NCI-H82 treated with DMSO at 0.1 percent for 48 hours (cell line): Measurements from ENCODE around the gene FBXW4.
"Not testable (repeated sequence)": the region's sequence is repeated elsewhere in the genome, so short reads cannot be mapped to it uniquely, and the experiment has no call there.

Experiments used
- DNase-seq: peaks from one replicate; lab custom pipeline; 2025; ENCODE audit not compliant: unreplicated experiment; lab: John Stamatoyannopoulos, UW

FBXW4 gene

DNA sequence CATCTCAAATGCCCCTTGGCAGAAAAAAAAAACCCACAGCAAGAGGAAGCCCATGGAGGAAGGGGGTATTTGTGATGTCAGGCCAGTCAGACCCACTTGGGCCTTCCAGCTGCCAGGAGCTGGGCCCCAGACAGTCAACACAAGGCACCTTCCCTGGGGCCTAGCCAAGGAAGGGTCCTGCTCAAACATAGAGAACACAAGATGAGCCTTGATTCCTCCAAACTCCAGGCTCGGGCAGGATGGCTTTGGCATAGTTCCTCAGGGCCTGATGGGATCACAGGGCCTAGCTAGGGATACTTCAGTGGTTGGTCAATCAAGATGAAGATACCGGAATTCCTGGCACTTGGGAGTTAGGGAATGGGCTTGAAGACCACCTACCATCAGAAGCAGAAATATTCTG, 76.1 kb downstream of the FBXW4 start:
- DNase-seq: no peak

DNA sequence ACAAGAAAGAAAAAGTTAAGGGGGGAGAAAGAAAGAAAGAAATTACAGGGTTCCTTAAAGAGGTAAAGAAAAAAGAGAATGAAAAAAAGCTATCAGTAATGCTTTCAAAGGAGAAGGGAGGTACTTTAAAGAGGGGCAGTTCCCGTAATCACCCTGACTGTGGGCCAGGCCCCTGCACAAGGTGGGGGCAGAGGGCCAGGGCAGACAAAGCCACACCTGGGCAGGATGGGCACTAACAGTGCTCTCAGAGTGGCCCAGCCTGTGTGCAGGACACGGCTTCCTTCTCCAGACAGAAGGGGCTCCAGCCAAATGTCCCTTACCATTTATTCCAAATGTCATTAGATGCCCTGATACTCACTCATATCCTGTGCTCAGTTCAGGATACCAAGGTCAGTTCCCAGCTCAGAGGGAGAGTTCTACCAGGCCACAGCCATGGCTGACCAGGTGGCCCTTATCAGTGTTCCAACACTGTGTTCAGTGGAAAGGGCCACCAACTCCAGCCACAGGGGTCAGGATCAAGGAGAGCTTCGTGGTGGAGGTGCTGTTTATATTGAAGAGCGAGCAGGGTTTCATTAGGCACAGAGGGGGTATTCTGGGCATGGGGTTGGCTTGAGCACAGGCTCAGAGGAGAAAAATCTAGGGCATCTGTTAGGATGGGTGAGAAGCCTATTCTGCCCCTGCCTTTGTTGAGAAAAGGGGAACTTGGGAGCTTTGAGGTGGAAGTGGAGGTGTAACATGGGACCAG, 77.0 kb downstream of the FBXW4 start:
- DNase-seq: no peak

DNA sequence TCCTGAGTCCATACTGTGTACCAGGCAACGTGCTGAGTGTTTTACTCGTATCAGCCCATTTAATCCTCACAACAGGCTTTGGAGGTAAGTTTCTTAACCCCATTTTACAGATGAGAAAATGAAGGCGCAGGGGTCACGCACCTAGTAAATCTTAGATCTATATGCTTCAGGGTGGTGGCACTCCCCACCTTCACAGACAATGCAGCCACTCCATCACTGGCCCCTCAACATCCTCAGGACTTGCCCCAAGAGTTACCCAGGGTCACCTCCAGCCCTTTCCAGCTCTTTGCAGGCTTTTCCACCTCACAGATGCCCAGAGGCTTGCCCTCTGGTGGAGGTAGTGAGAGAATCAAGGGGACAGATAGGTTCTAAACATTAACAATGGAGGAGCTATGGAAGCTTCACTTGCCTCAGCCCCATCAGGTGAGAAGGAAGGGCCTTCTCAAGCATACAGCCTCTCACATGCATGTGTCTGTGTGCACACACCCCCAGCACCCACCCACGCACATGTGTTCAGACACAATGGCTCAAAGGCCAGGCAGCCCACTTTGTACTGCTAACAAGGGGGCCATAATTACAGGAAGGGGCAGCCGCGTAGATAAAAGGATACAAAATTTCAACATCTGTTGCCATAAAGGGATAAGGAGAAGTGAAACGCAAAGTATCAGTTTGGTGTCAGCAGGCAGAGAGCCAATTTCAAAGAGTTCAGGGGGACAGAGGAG, 77.7 kb downstream of the FBXW4 start:
- no peak for DNase-seq

DNA sequence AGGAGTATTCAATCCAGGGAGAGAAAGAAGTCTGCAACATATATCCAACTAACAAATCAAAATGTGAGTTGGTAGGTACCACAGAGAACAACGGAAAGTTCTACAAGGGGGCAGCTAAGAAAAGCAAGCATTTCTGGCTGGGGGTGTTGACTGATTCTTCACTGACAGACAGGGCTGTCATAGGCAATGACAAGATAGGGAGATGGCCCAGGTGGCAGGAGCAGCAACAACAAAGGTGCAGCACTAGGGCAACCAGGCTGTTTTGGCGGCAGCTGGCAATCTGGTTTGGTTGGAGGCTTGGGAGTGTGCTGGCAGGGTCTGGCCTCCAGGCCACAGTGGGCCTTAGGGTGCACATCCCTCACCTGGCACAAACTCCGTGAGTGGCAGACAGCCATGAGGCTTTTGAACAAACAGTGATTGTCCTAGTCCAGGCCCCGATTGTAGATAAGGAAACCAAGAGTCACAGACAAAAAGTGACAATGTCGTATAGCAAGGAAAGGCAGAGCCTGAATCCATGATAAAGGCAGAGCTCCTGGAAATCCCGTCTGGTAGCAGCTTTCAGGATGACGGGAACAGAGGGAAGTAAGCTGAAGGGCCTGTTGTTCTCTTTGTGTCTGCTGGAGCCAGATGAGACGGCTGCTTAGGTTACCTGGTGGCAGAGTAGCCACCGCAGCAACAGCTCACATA, 78.4 kb downstream of the FBXW4 start:
- DNase-seq: no peak

DNA sequence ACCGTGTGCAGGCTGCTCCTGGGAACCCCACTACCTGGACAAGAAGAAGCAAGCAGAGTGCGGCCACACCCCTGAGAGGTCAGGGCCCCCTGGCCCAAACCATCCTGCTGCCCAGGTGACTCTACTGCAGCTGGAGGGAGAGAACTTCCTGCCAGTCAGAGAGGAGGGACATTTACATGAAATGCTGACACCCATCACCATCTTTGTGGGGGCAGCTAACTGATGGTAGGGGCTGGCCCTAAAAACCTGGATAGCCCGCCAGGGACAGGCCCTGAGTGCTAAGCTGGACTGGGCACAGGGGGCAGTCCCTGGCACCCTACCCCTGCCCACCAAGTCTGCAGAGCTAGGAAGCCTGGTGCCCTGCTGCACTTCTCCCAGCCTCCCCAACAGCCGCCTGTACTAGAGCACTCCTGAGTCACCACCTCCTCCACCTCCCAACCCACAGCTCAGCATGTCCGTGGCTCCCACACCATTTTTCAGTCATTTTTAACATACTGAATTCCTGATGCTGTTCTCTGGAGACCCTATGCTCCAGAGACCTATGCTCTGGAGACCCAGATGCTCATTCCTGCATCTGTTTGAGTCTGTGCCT, 79.3 kb downstream of the FBXW4 start:
- DNase-seq: no peak

DNA sequence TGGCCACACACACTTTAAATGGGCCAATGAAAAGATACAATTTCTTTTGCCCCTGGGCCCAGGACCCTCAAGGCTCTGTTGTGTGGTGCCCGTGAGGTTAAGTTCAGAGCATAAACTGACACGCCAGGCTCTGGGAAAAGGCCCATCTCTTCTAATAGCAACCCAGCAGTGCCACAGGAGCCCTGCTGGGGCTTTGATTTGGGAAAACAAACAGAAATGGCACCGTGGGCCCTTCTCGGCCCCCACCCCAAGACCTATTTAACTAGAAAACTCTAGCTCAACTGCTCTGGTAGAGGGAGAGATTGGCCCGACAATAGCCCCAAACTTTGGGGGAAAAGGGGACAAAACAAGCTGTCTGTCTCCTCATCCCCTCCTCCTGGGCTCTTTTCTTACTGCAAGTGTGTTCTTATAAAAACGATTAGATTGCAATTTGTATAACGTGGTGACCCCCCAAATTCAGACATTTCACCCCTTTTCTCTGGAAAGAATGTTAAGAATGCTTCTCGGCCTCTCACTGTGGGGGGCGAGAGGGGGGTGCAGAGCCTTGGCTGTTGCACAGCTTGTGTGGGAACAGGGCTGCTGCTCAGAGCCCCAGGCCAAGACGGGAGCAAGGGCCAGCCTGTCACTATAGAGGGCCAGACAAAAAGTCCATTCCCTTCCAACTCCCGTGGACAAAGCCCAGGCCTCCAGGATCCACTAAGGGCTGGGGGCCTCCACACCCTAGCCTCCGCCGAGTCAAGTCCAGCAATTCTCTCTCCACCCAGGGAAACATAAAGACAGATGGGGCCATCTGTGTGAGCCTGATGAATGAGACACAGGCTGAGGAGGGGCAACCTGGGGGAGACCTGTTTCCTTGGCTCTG, 80.1 kb downstream of the FBXW4 start:
- DNase-seq: no peak

DNA sequence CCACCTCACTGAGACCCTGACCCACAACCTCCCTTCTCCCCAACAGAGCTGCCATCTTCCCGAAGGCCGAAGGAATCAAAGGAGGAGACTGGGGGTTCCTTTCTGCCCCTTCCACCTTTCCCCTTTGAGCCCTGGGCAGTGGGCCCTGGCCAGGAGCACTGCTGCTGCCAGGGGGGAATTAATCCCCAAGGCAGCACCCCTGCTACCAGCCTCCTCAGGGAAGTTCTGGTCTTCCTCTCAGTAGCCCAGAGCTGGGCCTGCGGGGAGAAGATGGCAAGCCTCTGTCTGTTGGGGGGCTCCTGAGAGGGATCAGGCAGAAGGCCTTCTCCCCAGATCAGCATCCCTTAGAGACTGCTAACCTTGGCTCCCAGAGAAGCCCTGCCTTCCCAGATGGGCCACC, 81.3 kb downstream of the FBXW4 start:
- no peak for DNase-seq

DNA sequence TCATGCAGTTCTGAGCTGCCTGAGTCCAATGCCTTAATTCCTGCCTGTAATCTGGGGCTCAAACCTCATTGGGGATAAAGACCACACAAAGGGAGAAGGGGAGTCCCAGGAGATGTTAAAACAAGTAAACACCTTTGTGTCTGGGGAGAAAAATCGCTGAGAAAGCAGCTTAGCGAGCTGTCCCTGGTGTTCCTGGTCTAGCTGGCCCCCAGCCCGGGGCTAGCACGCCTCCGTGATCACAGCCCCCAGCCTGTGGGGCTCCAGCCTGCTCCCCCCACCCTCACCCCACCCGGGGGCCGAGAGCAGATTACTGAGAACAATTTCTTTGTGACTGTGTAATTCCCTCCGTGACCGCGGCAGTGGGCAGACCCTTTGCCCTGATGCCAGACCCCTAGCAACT, 82.1 kb downstream of the FBXW4 start:
- no peak for DNase-seq

DNA sequence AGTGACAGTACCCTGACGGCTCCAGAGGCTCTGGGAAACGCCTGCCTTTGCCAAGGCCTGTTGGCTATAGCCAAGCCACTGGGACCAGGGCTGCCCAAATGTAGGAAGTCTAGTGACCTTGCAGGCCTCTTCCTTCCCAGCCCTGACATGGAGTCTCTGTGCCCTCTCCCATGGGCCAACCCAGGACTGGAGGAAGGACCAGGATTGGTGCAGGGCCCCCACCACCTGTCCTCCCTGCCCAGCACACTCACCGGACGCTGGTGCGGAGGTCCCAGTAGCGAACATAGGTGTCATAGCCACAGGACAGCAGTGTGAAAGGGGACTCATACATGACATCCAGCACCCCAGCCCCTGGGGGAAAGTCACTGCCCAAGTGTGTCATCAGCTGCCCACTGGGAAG, 82.9 kb downstream of the FBXW4 start:
- no peak for DNase-seq

DNA sequence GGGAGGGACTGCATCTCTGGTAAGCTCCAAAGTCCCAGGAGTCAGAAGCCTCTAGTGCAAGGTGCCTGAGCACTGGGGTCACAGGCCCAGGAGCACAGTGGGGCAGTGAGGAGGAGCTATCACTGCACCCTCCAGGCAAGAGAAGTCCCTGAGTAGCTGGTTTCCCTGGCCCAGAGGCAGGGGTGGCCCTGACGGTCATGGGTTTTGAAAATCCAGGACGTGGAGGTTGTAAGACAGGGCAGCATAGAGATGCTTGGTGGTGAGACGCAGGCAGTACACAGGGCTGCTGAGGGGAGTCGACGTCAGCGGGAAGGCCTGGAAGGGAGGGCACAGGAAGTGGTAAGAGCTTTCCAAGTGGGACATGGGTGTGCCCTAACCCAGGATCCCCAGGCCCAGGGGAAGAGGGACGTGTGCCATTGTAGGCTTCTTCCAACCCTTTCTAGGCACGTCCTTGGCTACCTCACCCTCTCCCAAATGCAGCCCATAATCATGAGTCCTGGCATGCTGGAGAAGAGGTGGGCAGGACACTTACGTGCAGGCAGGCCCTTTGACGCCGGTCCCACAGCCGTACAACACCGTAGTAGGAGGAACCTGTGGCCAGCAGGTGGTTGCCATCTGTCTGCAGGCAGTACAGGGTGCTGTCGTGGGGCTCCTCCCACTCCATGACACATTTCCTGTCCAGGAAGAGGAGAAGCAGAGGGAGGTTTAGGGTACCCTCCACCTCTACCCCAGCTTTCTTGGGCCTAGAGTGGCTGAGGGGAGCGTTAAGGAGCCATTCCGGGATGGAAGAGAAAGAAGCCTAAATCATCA, 83.7 kb downstream of the FBXW4 start:
- no peak for DNase-seq

DNA sequence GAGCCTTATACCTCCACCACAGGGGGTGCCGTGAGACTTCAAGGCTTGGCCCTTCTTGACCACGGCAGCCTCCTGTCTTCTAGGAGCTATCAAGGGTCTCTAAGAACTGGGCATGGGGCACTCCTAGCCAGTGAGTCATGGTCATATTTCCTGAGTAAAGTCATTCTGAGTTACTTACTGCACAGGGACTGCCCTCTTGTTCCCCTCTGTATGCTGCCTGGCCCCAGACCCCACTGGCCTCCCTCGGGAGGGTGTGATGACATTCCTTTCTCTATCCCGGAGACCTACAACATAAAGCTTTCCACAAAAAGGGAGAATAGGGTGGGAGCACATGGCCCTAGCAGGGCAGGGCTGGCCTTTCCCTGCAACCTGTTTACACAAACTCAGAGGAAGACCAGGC, 85.5 kb downstream of the FBXW4 start:
- no peak for DNase-seq

DNA sequence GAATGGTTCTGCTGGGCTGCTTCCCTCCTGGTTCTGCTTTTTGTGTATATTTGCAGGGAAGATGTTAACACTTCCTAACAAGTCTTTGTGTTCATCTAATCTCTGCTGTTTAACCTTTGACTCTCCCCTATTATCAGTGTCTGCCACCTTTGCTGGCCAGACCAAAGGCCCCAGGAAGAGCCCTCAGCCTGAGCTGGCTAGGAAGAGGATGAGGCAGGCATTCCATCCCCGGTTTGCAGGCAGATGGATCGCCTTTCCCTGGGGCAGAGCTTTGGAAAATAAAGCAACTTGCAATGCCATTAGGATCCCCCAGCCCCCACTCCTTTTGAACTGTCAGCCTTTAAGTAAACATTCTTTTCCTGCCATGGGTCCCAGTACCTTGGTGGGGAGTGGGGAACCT, 87.8 kb downstream of the FBXW4 start:
- no peak for DNase-seq

DNA sequence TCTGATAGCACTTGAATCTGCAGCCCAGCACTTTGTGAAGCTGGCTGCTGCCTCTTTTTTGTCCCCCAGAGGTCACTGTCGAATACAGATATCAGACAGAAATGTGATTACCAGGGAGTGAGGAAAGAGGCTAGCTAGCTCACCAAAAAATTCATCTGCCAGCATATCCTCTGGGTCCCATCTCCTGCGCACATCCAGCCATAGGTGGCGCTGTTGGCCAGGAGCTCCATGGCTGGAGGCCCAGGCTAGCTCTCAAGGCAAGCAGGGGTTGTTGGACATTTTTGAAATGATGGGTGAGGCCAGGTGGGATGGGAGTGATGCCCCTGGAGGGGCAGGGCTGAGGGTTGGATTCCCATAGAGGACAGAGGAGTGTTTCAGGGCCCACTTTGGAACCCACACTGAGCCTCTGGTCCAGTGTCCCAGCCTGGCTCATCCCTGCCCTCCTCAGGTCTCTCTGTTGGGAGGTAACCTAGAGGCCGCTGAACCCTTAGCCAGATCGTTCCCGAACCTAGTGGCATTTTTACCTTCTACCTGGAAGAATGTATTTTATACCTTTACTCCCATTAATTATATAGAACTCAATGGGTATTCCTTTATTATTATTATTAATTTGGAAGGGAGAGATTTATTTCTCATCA, 92.1 kb downstream of the FBXW4 start:
- DNase-seq: peak; percentile 57

DNA sequence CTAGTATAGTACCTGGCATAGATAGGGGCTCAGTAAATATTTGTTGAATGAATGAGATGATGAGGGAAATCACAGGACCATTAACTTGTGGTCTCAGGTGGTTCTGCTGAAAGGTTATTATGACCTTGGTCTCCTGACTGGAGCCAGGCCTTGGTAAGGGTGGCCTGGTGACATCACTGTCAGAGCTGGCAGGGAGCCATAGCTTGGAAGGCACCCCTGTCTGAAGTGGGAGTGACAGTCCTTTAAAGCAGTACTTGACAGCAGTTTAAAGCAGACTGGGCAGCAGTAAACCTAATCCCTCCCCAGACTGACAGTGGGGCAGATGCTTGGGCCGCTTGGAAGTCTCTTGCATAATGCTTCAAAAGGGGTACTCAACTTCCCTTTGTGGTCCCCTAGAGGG, 93.4 kb downstream of the FBXW4 start:
- DNase-seq: no peak

DNA sequence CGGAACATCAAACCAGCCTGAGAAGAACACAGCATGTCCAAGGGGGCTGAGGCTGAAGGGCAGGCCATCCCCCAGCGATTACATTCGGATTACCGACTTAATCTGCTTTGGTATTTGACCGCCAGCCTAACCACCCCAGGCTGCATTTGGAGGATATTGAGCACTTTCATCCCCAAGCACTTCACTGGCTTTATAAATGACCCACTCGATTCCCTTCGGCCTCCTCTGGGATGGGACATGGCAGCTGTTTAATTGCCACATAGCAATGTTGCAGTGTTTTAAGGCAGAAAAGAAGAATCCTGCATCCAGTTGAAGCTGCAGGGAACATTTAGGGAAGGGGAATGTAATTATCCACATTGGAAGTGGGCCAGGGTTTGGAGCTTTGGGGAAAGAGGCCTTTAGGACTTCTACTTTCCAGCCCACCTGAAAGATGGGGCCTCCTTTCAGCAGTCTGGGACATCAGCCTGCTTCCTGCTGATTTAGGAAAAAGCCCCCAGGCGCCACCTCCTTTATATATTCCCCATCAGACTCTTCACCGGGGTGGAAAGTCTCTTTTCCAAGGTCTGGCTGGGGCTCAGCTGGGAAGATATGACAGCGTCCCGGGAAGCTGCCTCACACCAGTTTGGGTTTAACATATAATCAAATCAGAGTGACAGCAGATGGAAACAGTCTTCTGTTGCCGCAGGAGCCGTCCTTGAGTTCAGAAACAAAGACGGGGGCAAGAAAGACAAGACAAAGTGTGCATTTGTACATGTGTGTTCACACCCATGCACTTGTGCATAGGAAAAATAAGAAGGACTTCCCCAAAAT, 97.7 kb downstream of the FBXW4 start:
- peak; percentile 68 for DNase-seq

DNA sequence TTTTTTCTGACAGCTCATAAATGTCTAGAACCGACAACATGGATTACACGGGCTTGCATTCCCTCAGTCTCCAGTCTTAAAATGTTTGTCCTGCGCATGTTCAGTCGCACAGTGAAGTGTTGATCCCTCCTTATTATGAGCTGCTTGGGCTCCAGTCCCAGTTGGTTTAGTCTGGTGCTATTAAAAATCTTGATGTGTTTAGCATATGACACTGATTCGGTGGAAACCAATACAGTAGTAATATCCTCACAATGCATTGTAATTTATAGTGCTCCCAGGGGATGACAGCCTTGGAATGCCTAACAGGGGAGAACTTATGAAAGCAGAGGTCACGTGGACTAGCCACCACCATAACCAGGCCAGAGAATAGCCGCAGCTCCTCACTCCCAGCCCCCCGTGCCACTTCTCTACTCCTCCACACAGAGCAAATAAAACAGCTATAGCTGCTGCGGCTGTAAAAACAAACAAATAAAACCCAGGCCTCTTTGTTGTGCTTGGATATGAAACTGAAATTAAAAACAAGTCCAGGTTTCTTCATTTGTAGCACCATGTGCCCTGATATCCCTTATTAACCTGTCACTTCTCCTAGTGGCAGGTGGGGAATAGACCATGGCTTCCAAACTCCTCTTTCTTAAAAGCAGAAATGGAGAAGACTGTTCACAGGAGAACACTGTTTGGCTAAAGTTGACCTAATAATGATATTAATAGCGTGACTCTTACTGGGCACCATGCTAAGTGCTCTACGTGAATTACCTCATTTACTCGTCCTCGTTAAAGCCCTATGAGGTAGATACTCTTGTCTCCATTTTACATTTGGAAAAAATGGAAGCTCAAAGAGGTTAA, 99.2 kb downstream of the FBXW4 start:
- DNase-seq: no peak

DNA sequence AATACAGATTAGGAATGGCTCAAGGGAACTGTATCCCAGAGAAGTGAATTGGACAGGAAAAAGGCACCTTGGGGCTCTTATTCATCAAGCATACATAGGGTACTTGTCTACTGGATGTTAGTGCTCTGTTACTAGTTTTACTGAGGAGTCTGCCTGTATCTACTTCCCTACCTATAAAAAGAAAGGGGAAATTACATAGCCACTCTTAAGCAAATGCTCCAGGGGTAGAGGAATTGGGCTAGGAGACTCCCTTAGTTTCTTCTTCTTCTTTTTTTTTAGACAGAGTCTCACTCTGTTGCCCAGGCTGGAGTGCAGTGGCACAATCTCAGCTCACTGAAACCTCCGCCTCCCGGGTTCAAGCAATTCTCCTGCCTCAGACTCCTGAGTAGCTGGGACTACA, 101.6 kb downstream of the FBXW4 start:
- not testable (repeated sequence) for DNase-seq

DNA sequence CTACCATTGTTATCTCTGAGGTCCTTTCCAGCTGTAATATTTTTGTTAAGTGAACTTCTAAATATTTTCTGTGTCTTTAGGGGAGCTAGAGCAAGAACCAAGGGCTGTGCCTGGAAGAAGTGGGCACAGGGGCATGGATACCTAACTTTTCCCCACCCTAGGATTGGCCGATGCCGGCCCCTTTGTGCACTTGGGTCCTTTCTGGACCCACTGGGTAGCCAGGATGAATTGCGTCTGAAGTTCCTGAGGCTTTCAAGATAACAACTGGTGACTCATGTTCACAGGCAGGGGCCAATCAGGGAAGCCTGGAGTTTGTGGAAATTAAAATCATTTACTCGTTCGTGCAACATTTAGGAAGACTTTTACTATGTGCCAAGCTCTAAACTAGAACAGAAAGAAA, 106.1 kb downstream of the FBXW4 start:
- no peak for DNase-seq
